NCI-H524 (cell line): Measurements from ENCODE around the gene FBXO38.
"Not testable (repeated sequence)": the region's sequence is repeated elsewhere in the genome, so short reads cannot be mapped to it uniquely, and the experiment has no call there.

ENCODE experiments used
- DNase-seq, 2 experiments: peaks; one replicate each; lab custom pipeline; 2025; lab: John Stamatoyannopoulos, UW

The FBXO38 gene

GRCh38 chr5:148433826-148434225, 50.1 kb downstream of the FBXO38 start:
- DNase-seq, result no peak

DNA sequence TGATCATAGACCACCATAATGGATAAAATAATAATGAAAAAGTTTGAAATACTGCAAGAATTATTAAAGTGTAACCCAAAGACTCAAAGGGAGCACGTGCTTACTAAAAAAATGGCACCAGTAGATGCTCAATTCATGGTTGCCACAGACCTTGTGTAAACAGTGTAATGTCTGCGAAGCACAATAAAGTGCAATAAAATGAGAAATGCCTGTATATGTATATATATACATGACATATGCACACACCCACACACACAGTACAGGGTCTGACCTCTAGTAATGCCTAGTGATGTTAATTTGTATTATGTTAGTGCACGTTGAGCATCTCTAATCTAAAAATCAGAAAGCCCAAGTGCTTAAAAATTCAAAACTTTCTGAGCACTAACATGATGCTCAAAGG, 52.3 kb downstream of the FBXO38 start:
- no peak for DNase-seq

DNA sequence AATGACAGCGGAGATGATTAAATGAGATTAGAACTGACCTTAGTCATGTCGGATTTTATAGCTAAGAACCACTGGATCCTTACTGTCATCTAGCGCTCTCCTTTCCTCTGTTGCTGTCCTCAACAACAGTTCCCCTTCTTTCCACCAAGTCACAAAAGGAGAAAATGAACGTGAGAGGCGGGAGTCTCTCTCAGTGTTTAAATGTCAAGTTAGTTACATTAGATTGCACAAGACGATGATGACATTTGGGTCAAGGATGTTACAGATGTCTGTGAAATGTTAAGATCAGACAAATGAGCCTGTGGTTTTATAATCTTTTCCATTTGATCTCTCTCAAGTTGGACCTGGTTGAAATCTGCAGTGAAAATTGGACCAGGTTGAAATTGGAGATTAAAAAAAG, 53.5 kb downstream of the FBXO38 start:
- no peak for DNase-seq

GRCh38 chr5:148438933-148439332, 55.2 kb downstream of the FBXO38 start:
- DNase-seq, result no peak

GRCh38 chr5:148443241-148443640, 59.5 kb downstream of the FBXO38 start:
- no peak for DNase-seq

DNA sequence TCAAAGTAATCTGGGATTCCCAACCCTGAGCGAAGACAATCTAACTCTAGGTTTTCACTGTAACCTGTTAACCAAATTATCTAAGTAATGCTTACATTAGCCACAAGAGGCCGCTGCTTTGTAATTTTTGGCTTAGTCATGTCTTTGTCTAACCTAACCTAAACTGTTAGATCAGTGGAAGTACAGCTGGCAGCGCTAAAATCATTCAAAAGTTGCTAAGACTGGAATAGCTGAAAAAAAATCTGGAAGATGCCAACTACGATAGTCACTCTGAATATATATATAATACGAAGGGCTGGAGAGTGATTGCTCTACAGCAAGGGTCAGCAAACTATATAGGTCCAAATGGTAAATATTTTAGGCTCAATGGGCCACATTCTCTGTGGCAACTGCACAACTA, 60.2 kb downstream of the FBXO38 start:
- DNase-seq, result peak; percentile 2 to 63

DNA sequence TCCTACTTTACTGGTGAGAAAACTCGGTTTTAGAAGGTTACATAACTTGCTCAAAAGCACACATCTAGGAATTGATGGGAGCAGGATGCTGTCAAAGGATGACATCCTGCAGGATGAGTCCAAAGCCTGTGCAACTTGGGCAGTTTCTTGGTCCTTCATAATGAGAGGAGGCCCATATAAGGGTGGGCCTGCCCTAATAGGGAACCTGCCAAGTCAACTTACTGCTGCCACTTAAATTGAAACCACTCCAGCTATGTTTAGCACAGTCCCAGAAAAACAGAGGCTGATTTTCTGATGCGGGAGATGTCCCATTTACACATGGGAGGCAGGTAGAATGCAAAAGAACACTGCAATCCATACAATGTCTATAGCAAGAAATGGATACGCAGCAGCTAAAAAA, 61.8 kb downstream of the FBXO38 start:
- DNase-seq, result no peak

DNA sequence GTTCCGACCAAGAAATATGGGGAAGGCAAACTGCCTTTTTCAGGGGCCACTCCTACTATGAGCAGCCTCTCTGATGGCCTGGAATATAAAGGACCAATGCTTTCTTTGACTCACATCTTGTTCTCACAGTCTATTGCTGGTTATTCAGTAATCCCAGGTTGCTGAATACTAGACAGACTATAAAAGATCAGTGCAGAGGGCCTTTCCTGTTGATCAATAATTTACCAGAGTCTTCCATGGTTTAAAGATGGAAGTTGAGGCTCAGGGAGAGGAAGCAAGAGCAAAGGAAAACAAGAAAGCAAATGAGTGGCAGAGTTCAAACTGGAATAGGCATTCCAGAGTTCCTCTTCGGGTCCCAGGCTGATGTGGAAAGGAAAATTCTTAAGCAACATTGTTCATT, 62.9 kb downstream of the FBXO38 start:
- DNase-seq, result no peak

- no peak for DNase-seq
These were observed 68.9 kb downstream of the FBXO38 start for GRCh38 chr5:148452499-148453193.

DNA sequence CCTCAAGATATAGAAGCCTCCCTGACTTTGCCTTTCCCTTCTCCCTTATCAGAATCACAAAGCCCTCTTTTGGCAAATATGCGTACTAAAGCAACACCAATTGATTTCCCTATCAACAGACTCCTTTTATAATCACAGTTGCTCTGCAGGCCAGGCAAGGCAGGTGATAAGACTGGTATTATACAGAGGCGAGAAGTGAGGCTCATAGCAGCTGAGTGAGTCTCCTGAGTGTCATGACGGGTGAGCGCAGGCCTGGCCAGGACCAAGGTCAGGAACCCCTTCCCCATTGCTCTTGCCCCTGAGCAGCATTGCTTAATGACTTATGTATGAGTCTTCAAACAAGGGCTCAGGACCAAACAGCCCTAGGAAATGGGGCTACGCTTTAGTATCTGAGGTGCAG, 70.8 kb downstream of the FBXO38 start:
- no peak for DNase-seq

DNA sequence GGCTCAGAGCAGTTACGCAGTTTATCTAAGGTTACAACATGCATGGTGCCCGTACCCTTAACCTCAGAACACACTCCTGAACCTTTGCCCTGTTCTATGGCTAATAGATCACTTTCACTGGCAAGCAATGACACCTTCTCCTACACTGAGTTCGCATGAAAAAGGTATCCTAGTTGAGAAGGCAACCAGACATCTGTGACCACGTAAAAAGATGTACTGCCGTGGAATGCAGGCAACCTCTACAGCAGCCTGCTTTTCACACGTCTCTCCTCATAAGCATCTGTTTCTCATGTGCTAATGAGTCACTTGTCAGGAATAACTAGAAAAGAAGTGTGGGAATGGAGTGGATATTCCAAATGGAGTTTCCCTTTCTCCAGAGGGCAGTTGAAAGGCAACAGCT, 71.4 kb downstream of the FBXO38 start:
- DNase-seq, result peak in 1 of 2 experiments; percentile 34

- DNase-seq, result peak; percentile 8 to 46
These were observed 73.4 kb downstream of the FBXO38 start for GRCh38 chr5:148457183-148457620.

DNA sequence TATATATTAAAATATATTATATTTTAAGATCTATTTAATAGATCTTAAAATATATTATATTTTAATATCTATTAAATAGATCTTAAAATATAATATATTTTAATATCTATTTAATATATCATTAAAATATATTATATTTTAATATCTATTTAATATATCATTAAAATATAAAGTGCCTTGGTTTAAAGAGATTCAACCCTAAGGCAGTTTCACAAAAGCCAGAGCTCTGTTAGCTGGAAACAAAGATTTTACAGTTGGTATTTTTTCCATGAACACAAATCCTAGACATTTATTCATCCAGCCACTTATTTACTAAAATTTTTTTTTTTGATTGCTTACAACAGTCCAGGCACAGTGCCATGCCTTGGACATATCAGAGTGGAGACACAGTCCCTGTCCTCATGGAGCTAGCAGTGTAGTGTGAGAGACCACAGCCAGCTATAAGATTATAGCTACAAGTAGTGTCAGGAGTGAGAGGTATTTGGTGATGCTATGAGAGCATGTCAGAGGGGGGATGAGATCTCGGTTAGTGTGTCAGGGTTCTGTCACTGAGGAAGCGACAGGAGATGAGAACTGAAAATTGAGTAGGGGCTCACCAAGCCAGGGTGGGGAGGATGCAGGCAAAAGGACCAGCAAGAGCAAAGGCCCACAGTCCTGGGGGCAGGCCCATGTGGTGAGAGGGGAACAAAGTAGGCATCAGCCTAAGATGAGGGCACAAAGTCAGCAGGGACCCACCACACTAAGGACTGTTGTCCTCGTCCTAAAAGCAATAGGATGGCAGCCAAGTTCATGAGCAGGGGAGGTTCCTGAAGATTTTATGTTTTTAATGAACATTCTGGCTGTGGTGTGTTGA, 74.5 kb downstream of the FBXO38 start:
- no peak for DNase-seq

DNA sequence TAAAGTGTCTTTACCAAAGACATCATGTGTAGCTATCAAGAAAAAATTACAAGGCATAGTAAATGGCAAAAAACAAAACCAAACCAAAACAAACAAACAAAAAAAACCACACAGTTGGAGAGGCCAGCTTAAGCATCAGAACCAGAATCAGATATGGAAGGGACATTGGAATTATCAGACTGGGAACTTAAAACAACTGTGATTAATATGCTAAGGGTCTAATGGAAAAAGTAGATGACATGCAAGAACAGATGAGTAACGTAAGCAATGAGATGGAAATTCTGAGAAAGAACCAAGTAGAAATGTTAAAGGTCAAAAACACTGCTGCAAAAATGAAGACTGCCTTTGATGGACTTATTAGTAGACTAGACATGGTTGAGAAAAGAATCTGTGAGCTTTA, 75.9 kb downstream of the FBXO38 start:
- DNase-seq, result no peak

DNA sequence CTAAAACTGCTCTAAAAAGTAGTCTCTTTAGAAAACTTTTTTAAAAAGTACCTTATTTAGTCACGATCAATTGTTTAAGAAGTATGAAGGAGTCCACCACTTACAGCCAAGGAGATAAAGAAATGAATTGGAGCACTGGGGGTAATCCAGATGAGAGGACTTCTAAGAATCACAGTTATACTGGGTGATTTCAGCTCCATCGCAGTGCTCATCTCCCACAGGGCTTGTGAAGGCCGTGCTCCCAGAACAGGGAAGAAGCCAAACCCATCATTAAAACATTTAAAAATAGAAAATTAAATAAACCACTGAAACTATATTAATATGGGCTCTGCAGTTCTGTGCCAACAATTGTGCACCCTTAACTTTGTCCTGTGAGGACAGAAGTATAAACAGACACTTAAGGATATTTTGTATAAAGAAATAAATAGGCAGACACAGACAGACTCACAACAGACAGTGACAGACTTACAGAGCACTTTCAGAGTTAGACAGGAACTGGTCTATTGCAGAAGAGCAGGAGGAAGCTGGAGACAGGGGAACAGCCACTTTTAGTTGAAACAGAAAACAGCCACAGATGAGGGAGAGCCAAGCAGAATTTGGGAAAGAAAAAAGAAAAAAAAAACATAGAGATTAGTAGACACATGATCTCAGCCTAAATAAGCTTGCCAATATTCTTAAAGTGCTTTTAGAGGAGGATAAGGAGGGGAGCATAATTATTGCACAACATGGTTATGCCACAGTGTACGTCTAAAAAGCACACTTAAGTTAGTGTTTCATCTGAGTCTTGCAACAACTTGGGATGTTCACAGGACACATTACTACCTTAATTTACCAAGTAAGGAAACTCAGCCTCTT, 81.8 kb downstream of the FBXO38 start:
- no peak for DNase-seq

GRCh38 chr5:148466236-148466580, 82.5 kb downstream of the FBXO38 start:
- no peak for DNase-seq

GRCh38 chr5:148467958-148468357, 84.2 kb downstream of the FBXO38 start:
- no peak for DNase-seq

- not testable (repeated sequence) for DNase-seq
These were observed 85.0 kb downstream of the FBXO38 start for GRCh38 chr5:148468746-148469145.

- no peak for DNase-seq
These were observed 85.8 kb downstream of the FBXO38 start for GRCh38 chr5:148469501-148469935.

- no peak for DNase-seq
These were observed 87.6 kb downstream of the FBXO38 start for GRCh38 chr5:148471379-148471778.

GRCh38 chr5:148474025-148474511, 90.3 kb downstream of the FBXO38 start:
- DNase-seq, result no peak

DNA sequence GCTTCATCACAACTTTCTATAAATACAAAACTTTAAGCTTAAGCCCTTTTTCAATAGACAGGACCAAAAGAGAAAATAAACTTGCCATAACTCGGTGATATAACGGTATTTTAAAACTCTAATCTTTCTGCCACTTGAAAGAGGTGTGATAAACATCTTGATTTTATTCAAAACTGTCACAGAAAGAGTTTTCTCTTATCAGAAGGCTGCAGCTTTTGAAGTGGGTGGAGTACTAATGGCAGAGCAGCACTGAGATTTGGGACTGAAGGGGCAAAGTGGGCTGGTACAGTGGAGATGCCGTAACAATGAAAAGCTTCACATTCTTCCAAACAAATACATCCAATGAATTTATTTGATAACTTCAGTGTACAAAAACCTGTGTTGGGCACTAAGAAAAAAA, 92.5 kb downstream of the FBXO38 start:
- no peak for DNase-seq
